ENCODE results near the gene UNC5C.

GRCh38 chr4:95536650-95537049 lies 12.1 kb downstream of the UNC5C start:
- TF ChIP-seq CTCF (IDR thresholded peaks at IDR 0.05) (no peak), POLR2A (IDR thresholded peaks at IDR 0.05) (no peak), POLR2AphosphoS5 (IDR thresholded peaks at IDR 0.05) (no peak)

Measured in breast epithelium (tissue), 3 donors.